ENCODE measurements around the gene SLC9A9. TPM values are rescaled to one million over a fixed set of nuclear protein-coding genes. Genes with fewer than 3 reads are reported as not detected.

The SLC9A9 gene
- total RNA-seq, 2 donors from 2014 or later, result 29.6 to 60.1 TPM

GRCh38 chr3:143343031-143343430 lies 505.2 kb downstream of the SLC9A9 start:
- ATAC-seq (ENCODE audit: insufficient number of reproducible peaks, low FRiP score, low read depth) (no peak), DNase-seq (ENCODE audit: low spot score) (no peak)
- Histone ChIP-seq H3K9me3 (no peaks in the 10 kb centered on the region), H3K36me3 (no peaks in the 10 kb centered on the region), H3K4me3 (no peak overlapping the region), H3K27me3 (replicated peaks; ENCODE audit: insufficient read depth) (no peaks in the 10 kb centered on the region), H3K27ac (no peak overlapping the region), H3K4me1 (ENCODE audit: control insufficient read depth in 1 of 2, low read depth in 2 of 2) (peaks cover 0 to 2% of the 10 kb centered on the region in 2 donors)
- TF ChIP-seq, protein P1, sequence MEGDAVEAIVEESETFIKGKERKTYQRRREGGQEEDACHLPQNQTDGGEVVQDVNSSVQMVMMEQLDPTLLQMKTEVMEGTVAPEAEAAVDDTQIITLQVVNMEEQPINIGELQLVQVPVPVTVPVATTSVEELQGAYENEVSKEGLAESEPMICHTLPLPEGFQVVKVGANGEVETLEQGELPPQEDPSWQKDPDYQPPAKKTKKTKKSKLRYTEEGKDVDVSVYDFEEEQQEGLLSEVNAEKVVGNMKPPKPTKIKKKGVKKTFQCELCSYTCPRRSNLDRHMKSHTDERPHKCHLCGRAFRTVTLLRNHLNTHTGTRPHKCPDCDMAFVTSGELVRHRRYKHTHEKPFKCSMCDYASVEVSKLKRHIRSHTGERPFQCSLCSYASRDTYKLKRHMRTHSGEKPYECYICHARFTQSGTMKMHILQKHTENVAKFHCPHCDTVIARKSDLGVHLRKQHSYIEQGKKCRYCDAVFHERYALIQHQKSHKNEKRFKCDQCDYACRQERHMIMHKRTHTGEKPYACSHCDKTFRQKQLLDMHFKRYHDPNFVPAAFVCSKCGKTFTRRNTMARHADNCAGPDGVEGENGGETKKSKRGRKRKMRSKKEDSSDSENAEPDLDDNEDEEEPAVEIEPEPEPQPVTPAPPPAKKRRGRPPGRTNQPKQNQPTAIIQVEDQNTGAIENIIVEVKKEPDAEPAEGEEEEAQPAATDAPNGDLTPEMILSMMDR (IDR thresholded peaks at IDR 0.05), result no peak

- DNase-seq (ENCODE audit: low spot score), result no peak
- Histone ChIP-seq H3K4me1 (ENCODE audit: control insufficient read depth in 1 of 2, low read depth in 2 of 2) (peaks cover 0 to 10% of the 10 kb centered on the region in 2 donors), H3K4me3 (no peak overlapping the region), H3K9me3 (peaks cover 6% of the 10 kb centered on the region), H3K27ac (no peak overlapping the region), H3K36me3 (no peaks in the 10 kb centered on the region), H3K27me3 (replicated peaks; ENCODE audit: insufficient read depth) (no peaks in the 10 kb centered on the region)
- no peak for ATAC-seq (ENCODE audit: insufficient number of reproducible peaks, low FRiP score, low read depth)
- TF ChIP-seq, protein P1 (IDR thresholded peaks at IDR 0.05), result no peak
Observed at GRCh38 chr3:143339451-143339850, 508.8 kb downstream of the SLC9A9 start.

DNA sequence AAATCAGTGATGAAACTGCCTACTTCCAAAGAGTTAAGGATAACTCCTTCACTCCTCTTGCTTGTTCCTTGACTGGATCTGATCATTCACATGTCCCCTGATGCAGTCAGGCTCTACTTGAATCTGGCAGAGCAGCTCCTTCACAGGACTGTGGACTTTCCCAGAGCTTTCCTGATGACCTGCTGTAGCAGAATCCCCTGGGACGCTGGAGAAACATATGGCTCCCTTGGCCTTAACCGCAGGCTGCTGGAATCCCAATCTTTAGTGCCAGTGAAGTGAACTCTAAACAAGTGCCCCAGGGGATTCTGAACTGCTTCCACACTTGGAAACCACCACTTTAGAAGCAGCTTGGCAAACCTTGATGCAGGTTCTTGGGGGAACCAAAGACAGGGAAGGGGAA lies 510.9 kb downstream of the SLC9A9 start:
- H3K4me3 ChIP-seq, result no peak overlapping the region
- H3K27ac ChIP-seq, result no peak overlapping the region
- H3K9me3 ChIP-seq, result peaks cover 6% of the 10 kb centered on the region
- peaks cover 0 to 10% of the 10 kb centered on the region in 2 donors for H3K4me1 ChIP-seq (ENCODE audit: control insufficient read depth in 1 of 2, low read depth in 2 of 2)
- ATAC-seq (ENCODE audit: insufficient number of reproducible peaks, low FRiP score, low read depth), result no peak
- no peaks in the 10 kb centered on the region for H3K36me3 ChIP-seq
- no peaks in the 10 kb centered on the region for H3K27me3 ChIP-seq (replicated peaks; ENCODE audit: insufficient read depth)
- TF ChIP-seq, protein P1 (IDR thresholded peaks at IDR 0.05), result no peak
- no peak for DNase-seq (ENCODE audit: low spot score)

DNA sequence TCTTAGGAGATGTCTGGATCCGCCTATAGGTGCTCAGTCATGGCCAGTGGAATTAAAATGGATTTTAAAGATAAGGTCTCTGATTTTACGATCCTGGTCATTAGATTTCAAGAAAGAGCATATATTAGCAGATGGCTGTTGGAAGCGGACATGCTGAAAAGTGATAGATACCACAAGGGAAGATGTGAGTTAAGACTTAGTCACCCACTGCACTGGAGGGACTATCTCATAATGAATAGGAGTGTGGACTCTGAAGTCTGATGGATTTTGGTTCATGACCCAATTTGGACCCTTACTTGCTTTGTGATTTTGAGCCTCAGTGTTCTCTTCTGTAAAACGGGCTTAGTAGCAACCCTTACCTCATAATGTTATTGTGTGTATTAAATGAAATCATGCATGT lies 514.0 kb downstream of the SLC9A9 start:
- no peaks in the 10 kb centered on the region for H3K36me3 ChIP-seq
- H3K9me3 ChIP-seq, result peaks cover 6% of the 10 kb centered on the region
- H3K27me3 ChIP-seq (replicated peaks; ENCODE audit: insufficient read depth), result no peaks in the 10 kb centered on the region
- no peak overlapping the region for H3K27ac ChIP-seq
- TF ChIP-seq, protein P1 (IDR thresholded peaks at IDR 0.05), result no peak
- H3K4me3 ChIP-seq, result no peak overlapping the region
- DNase-seq (ENCODE audit: low spot score) (no peak), ATAC-seq (ENCODE audit: insufficient number of reproducible peaks, low FRiP score, low read depth) (no peak)
- peaks cover 3 to 20% of the 10 kb centered on the region in 2 donors for H3K4me1 ChIP-seq (ENCODE audit: control insufficient read depth in 1 of 2, low read depth in 2 of 2)

DNA sequence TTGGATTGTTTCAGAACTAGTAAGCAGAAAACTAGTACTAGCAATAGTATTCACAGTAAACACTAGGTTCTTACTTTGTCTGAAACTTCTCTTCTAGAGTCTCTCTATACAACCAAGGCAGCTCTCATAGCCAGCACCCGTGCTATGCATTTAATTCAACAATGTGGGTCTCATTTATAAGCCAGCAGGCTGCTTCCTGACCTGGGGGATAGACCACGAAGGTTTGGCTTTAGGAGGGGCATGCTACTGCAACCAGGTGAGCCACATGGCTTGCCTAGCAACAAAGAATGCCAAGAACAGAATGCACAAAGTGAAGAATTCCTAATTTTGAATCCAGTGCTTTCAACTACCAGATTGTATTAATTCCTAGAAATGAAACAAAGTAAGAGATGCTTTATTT lies 514.9 kb downstream of the SLC9A9 start:
- no peaks in the 10 kb centered on the region for H3K36me3 ChIP-seq
- no peaks in the 10 kb centered on the region for H3K27me3 ChIP-seq (replicated peaks; ENCODE audit: insufficient read depth)
- H3K4me3 ChIP-seq, result no peak overlapping the region
- TF ChIP-seq, protein P1 (IDR thresholded peaks at IDR 0.05), result no peak
- ATAC-seq (ENCODE audit: insufficient number of reproducible peaks, low FRiP score, low read depth) (no peak), DNase-seq (ENCODE audit: low spot score) (no peak)
- H3K27ac ChIP-seq, result no peak overlapping the region
- peaks cover 6% of the 10 kb centered on the region for H3K9me3 ChIP-seq
- H3K4me1 ChIP-seq (ENCODE audit: control insufficient read depth in 1 of 2, low read depth in 2 of 2), result peaks cover 3 to 20% of the 10 kb centered on the region in 2 donors
